ENCODE data around the gene PHF13. TPM values are rescaled to one million over a fixed set of nuclear protein-coding genes. Genes with fewer than 3 reads are reported as not detected.

The PHF13 gene
- total and polyA plus RNA-seq, 9 of the 15 experiments (the other 6 are each of a cell fraction or from before 2014, with no cell fraction given), result 1.8 to 36.1 (median 11.7) TPM

DNA sequence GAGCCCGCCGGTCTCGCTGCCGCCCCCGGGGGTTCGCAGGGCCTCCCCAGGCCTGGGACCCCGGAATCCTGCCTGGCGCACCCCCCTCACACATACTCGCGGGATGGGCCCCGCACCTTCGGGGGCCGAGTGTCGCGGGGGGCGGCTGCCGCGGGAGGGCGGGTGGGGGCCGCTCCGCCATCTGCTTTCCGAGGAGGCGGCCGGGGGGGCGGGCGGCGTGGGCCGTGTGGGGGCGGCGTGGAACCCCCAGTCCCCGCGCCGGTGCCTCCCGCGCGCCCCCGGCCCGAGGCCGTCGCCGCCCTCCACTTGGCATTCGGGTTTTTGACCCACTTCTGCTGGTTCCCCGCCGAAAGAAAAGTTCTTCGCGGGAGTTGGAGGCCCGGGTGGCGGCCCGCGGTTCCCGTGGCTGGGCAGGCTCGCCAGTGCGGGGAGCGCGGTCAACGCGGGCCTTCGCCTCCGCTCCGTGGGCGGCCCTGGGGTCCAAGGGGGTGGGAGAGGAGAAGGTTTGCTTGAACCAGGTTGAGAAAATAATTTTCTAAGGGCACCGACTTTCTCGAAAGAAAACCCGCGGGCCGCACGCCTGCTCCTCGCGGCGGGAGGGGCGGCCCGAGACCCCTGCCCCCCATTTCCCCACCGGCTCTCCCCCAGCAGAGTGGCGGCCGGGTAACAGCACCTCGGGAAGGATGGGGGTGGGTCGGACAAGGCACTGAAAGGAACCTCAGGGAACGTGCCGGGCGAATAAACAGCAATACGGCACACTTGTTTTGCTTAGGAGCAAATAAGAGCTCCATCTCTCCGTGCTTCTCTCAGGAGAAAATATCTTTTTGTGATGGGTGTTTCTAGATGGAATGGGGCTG lies 1.6 kb downstream of the PHF13 start (continued):
- TF ChIP-seq FOXJ2 (tag; IDR thresholded peaks at IDR 0.05) (no peak), NEUROD1 (IDR thresholded peaks at IDR 0.05; ENCODE audit: borderline replicate concordance, low read depth, low read length, partially characterized antibody) (no peak), ZFP30 (CRISPR knock-in tag; IDR thresholded peaks at IDR 0.05; ENCODE audit: borderline replicate concordance) (no peak), GATA2 (CRISPR knock-in tag; IDR thresholded peaks at IDR 0.05) (no peak), ZC3H4 (CRISPR knock-in tag; IDR thresholded peaks at IDR 0.05; ENCODE audit: borderline replicate concordance) (no peak), PRMT5 (CRISPR knock-in tag; IDR thresholded peaks at IDR 0.05) (no peak), MYBL2 (IDR thresholded peaks at IDR 0.05; ENCODE audit: low read depth) (no peak), MYBL2 (CRISPR knock-in tag; IDR thresholded peaks at IDR 0.05; ENCODE audit: borderline replicate concordance) (no peak), ZNF785 (CRISPR knock-in tag; IDR thresholded peaks at IDR 0.05) (no peak)
- TF ChIP-seq, protein P1, sequence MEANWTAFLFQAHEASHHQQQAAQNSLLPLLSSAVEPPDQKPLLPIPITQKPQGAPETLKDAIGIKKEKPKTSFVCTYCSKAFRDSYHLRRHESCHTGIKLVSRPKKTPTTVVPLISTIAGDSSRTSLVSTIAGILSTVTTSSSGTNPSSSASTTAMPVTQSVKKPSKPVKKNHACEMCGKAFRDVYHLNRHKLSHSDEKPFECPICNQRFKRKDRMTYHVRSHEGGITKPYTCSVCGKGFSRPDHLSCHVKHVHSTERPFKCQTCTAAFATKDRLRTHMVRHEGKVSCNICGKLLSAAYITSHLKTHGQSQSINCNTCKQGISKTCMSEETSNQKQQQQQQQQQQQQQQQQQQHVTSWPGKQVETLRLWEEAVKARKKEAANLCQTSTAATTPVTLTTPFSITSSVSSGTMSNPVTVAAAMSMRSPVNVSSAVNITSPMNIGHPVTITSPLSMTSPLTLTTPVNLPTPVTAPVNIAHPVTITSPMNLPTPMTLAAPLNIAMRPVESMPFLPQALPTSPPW (CRISPR knock-in tag; IDR thresholded peaks at IDR 0.05), result peak; percentile 68
- TF ChIP-seq, protein P2, sequence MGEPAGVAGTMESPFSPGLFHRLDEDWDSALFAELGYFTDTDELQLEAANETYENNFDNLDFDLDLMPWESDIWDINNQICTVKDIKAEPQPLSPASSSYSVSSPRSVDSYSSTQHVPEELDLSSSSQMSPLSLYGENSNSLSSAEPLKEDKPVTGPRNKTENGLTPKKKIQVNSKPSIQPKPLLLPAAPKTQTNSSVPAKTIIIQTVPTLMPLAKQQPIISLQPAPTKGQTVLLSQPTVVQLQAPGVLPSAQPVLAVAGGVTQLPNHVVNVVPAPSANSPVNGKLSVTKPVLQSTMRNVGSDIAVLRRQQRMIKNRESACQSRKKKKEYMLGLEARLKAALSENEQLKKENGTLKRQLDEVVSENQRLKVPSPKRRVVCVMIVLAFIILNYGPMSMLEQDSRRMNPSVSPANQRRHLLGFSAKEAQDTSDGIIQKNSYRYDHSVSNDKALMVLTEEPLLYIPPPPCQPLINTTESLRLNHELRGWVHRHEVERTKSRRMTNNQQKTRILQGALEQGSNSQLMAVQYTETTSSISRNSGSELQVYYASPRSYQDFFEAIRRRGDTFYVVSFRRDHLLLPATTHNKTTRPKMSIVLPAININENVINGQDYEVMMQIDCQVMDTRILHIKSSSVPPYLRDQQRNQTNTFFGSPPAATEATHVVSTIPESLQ (CRISPR knock-in tag; IDR thresholded peaks at IDR 0.05), result no peak
- TF ChIP-seq, protein P3, sequence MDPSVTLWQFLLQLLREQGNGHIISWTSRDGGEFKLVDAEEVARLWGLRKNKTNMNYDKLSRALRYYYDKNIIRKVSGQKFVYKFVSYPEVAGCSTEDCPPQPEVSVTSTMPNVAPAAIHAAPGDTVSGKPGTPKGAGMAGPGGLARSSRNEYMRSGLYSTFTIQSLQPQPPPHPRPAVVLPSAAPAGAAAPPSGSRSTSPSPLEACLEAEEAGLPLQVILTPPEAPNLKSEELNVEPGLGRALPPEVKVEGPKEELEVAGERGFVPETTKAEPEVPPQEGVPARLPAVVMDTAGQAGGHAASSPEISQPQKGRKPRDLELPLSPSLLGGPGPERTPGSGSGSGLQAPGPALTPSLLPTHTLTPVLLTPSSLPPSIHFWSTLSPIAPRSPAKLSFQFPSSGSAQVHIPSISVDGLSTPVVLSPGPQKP (CRISPR knock-in tag; IDR thresholded peaks at IDR 0.05), result no peak
- TF ChIP-seq, protein P4, sequence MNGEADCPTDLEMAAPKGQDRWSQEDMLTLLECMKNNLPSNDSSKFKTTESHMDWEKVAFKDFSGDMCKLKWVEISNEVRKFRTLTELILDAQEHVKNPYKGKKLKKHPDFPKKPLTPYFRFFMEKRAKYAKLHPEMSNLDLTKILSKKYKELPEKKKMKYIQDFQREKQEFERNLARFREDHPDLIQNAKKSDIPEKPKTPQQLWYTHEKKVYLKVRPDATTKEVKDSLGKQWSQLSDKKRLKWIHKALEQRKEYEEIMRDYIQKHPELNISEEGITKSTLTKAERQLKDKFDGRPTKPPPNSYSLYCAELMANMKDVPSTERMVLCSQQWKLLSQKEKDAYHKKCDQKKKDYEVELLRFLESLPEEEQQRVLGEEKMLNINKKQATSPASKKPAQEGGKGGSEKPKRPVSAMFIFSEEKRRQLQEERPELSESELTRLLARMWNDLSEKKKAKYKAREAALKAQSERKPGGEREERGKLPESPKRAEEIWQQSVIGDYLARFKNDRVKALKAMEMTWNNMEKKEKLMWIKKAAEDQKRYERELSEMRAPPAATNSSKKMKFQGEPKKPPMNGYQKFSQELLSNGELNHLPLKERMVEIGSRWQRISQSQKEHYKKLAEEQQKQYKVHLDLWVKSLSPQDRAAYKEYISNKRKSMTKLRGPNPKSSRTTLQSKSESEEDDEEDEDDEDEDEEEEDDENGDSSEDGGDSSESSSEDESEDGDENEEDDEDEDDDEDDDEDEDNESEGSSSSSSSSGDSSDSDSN (IDR thresholded peaks at IDR 0.05; ENCODE audit: borderline replicate concordance in 1 of 2, low read depth in 2 of 2, low read length in 2 of 2), result peak; percentile 75; a peak in 2 of 4 replicates
- TF ChIP-seq, protein P5, sequence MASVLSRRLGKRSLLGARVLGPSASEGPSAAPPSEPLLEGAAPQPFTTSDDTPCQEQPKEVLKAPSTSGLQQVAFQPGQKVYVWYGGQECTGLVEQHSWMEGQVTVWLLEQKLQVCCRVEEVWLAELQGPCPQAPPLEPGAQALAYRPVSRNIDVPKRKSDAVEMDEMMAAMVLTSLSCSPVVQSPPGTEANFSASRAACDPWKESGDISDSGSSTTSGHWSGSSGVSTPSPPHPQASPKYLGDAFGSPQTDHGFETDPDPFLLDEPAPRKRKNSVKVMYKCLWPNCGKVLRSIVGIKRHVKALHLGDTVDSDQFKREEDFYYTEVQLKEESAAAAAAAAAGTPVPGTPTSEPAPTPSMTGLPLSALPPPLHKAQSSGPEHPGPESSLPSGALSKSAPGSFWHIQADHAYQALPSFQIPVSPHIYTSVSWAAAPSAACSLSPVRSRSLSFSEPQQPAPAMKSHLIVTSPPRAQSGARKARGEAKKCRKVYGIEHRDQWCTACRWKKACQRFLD (CRISPR knock-in tag; IDR thresholded peaks at IDR 0.05), result no peak
- TF ChIP-seq, protein P6, sequence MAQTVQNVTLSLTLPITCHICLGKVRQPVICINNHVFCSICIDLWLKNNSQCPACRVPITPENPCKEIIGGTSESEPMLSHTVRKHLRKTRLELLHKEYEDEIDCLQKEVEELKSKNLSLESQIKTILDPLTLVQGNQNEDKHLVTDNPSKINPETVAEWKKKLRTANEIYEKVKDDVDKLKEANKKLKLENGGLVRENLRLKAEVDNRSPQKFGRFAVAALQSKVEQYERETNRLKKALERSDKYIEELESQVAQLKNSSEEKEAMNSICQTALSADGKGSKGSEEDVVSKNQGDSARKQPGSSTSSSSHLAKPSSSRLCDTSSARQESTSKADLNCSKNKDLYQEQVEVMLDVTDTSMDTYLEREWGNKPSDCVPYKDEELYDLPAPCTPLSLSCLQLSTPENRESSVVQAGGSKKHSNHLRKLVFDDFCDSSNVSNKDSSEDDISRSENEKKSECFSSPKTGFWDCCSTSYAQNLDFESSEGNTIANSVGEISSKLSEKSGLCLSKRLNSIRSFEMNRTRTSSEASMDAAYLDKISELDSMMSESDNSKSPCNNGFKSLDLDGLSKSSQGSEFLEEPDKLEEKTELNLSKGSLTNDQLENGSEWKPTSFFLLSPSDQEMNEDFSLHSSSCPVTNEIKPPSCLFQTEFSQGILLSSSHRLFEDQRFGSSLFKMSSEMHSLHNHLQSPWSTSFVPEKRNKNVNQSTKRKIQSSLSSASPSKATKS (CRISPR knock-in tag; IDR thresholded peaks at IDR 0.05), result no peak

Measured in K562 (cell line).